NT2/D1 (cell line): ENCODE measurements around the gene CST3.
A peak's percentile ranks its signal among the peaks of the same experiment; 100 is the strongest.
"Not testable (repeated sequence)": the region's sequence is repeated elsewhere in the genome, so short reads cannot be mapped to it uniquely, and the experiment has no call there.

ENCODE experiments used
- DNase-seq: peaks from one replicate; pipeline ENCODE4 v3.0.0-alpha.2; 2011; ENCODE audit warnings: low read depth, low spot score
- H3K27me3 ChIP-seq: 2 replicates; pipeline ENCODE4 v1.6.0; 2011; ENCODE audit warnings: mild to moderate bottlenecking; ENCODE audit not compliant: insufficient read length, insufficient read depth
- H3K36me3 ChIP-seq: 2 replicates; pipeline ENCODE4 v1.6.1; 2011; ENCODE audit warnings: mild to moderate bottlenecking, low read length, mixed read lengths; ENCODE audit not compliant: insufficient read depth, insufficient read length
- H3K4me1 ChIP-seq: 2 replicates; pipeline ENCODE4 v1.5.1; 2011; ENCODE audit not compliant: insufficient read depth, insufficient read length
- H3K4me3 ChIP-seq: 2 replicates; pipeline ENCODE4 v1.5.1; 2011; ENCODE audit warnings: low read depth; ENCODE audit not compliant: insufficient read length
- H3K9ac ChIP-seq: 2 replicates; pipeline ENCODE4 v1.6.0; 2011; ENCODE audit warnings: low read depth; ENCODE audit not compliant: insufficient read length
- H3K9me3 ChIP-seq: 2 replicates; pipeline ENCODE4 v1.5.1; 2011; ENCODE audit warnings: mild to moderate bottlenecking, low read length; ENCODE audit not compliant: insufficient read depth
- SUZ12 ChIP-seq: IDR thresholded peaks from 2 replicates; pipeline ENCODE4 v1.6.1; 2011; ENCODE audit not compliant: insufficient read length, insufficient read depth; ENCODE audit errors: extremely low read depth
- YY1 ChIP-seq: IDR thresholded peaks from 2 replicates; pipeline ENCODE4 v1.6.1; 2011; ENCODE audit not compliant: insufficient read length, insufficient read depth
- ZNF274 ChIP-seq: IDR thresholded peaks from 2 replicates; pipeline ENCODE4 v1.6.1; 2011; ENCODE audit warnings: mild to moderate bottlenecking, low read depth, low read length

Gene CST3

GRCh38 chr20:23636182-23636907 lies 1.4 kb downstream of the CST3 start:
- Histone ChIP-seq H3K9ac (peak overlapping the region; percentile 76), H3K4me3 (peak overlapping the region; percentile 5), H3K4me1 (peaks cover 7% of the 10 kb centered on the region), H3K36me3 (peaks cover 36% of the 10 kb centered on the region), H3K27me3 (peaks cover 3% of the 10 kb centered on the region), H3K9me3 (no peaks in the 10 kb centered on the region)
- DNase-seq = no peak
- TF ChIP-seq SUZ12 (no peak), ZNF274 (no peak), YY1 (no peak)

- not testable (repeated sequence) for H3K4me1 ChIP-seq, H3K9ac ChIP-seq, H3K9me3 ChIP-seq, DNase-seq, H3K4me3 ChIP-seq, H3K27me3 ChIP-seq
- peaks cover 38% of the 10 kb centered on the region for H3K36me3 ChIP-seq
Observed at GRCh38 chr20:23635768-23636090, 2.0 kb downstream of the CST3 start.

- TF ChIP-seq SUZ12 (no peak), ZNF274 (no peak), YY1 (no peak)
- Histone ChIP-seq H3K27me3 (peaks cover 3% of the 10 kb centered on the region), H3K4me3 (no peak overlapping the region), H3K36me3 (peaks cover 38% of the 10 kb centered on the region), H3K9me3 (no peaks in the 10 kb centered on the region), H3K4me1 (peaks cover 5% of the 10 kb centered on the region), H3K9ac (no peak overlapping the region)
- DNase-seq = no peak
Observed at GRCh38 chr20:23634985-23635767, 2.6 kb downstream of the CST3 start.

GRCh38 chr20:23634044-23634801 lies 3.5 kb downstream of the CST3 start:
- no peak for DNase-seq
- peaks cover 7% of the 10 kb centered on the region for H3K4me1 ChIP-seq
- no peak overlapping the region for H3K4me3 ChIP-seq
- no peak overlapping the region for H3K9ac ChIP-seq
- peaks cover 38% of the 10 kb centered on the region for H3K36me3 ChIP-seq
- peaks cover 3% of the 10 kb centered on the region for H3K27me3 ChIP-seq
- no peaks in the 10 kb centered on the region for H3K9me3 ChIP-seq
- TF ChIP-seq YY1 (no peak), ZNF274 (no peak), SUZ12 (no peak)

GRCh38 chr20:23632711-23633573 lies 4.8 kb downstream of the CST3 start:
- DNase-seq = no peak
- Histone ChIP-seq H3K4me3 (no peak overlapping the region), H3K4me1 (peaks cover 7% of the 10 kb centered on the region), H3K36me3 (peaks cover 38% of the 10 kb centered on the region), H3K9ac (no peak overlapping the region), H3K27me3 (peaks cover 3% of the 10 kb centered on the region), H3K9me3 (no peaks in the 10 kb centered on the region)
- TF ChIP-seq ZNF274 = no peak
- no peak for TF ChIP-seq YY1
- TF ChIP-seq SUZ12 = no peak

- TF ChIP-seq YY1 (no peak), ZNF274 (no peak), SUZ12 (no peak)
- peaks cover 38% of the 10 kb centered on the region for H3K36me3 ChIP-seq
- no peak overlapping the region for H3K9ac ChIP-seq
Observed at GRCh38 chr20:23631981-23632710, 5.6 kb downstream of the CST3 start.

More at GRCh38 chr20:23631981-23632710, 5.6 kb downstream of the CST3 start:
- H3K4me3 ChIP-seq = no peak overlapping the region
- H3K9me3 ChIP-seq = no peaks in the 10 kb centered on the region
- peaks cover 7% of the 10 kb centered on the region for H3K4me1 ChIP-seq
- no peak for DNase-seq
- peaks cover 3% of the 10 kb centered on the region for H3K27me3 ChIP-seq
